Measurements from ENCODE around the gene CSNK1A1L.
"Not testable (repeated sequence)": the region's sequence is repeated elsewhere in the genome, so short reads cannot be mapped to it uniquely, and the experiment has no call there.

CSNK1A1L gene

GRCh38 chr13:37102896-37103295 lies 2.6 kb downstream of the CSNK1A1L start:
- no peak for DNase-seq

- DNase-seq = no peak
Observed at GRCh38 chr13:37101201-37101600, 4.3 kb downstream of the CSNK1A1L start.

- DNase-seq = no peak
Observed at GRCh38 chr13:37100731-37101130, 4.7 kb downstream of the CSNK1A1L start.

- DNase-seq = no peak
Observed at GRCh38 chr13:37097076-37097475, 8.4 kb downstream of the CSNK1A1L start.

- no peak for DNase-seq
Observed at GRCh38 chr13:37094840-37095239, 10.6 kb downstream of the CSNK1A1L start.

- no peak for DNase-seq
Observed at GRCh38 chr13:37094099-37094498, 11.4 kb downstream of the CSNK1A1L start.

- no peak for DNase-seq
Observed at GRCh38 chr13:37091835-37092234, 13.6 kb downstream of the CSNK1A1L start.

GRCh38 chr13:37090912-37091311 lies 14.6 kb downstream of the CSNK1A1L start:
- DNase-seq = no peak

- DNase-seq = no peak
Observed at GRCh38 chr13:37089495-37089894, 16.0 kb downstream of the CSNK1A1L start.

- no peak for DNase-seq
Observed at GRCh38 chr13:37087486-37087885, 18.0 kb downstream of the CSNK1A1L start.

- DNase-seq = no peak
Observed at GRCh38 chr13:37085606-37086005, 19.9 kb downstream of the CSNK1A1L start.

GRCh38 chr13:37076818-37077217 lies 28.6 kb downstream of the CSNK1A1L start:
- no peak for DNase-seq

GRCh38 chr13:37075164-37075563 lies 30.3 kb downstream of the CSNK1A1L start:
- DNase-seq = no peak

GRCh38 chr13:37074703-37075102 lies 30.8 kb downstream of the CSNK1A1L start:
- no peak for DNase-seq

- no peak for DNase-seq
Observed at GRCh38 chr13:37072024-37072423, 33.4 kb downstream of the CSNK1A1L start.

- no peak for DNase-seq
Observed at GRCh38 chr13:37070956-37071355, 34.5 kb downstream of the CSNK1A1L start.

- no peak for DNase-seq
Observed at GRCh38 chr13:37070145-37070695, 35.2 kb downstream of the CSNK1A1L start.

GRCh38 chr13:37069597-37070103 lies 35.8 kb downstream of the CSNK1A1L start:
- DNase-seq = no peak

- peak; percentile 2 for DNase-seq
Observed at GRCh38 chr13:37068962-37069361, 36.5 kb downstream of the CSNK1A1L start.

- DNase-seq = no peak
Observed at GRCh38 chr13:37067874-37068273, 37.6 kb downstream of the CSNK1A1L start.

- DNase-seq = no peak
Observed at GRCh38 chr13:37065890-37066526, 39.5 kb downstream of the CSNK1A1L start.

GRCh38 chr13:37059848-37060192 lies 45.6 kb downstream of the CSNK1A1L start:
- no peak for DNase-seq

GRCh38 chr13:37058910-37059847 lies 46.3 kb downstream of the CSNK1A1L start, which contains the start of gene SUPT20H:
Gene SUPT20H, minus strand, starts transcription at chr13:37059688. Its CDS starts 8,198 bp downstream, at chr13:37051490.
- DNase-seq = peak; percentile 16

- DNase-seq = not testable (repeated sequence)
Observed at GRCh38 chr13:37056228-37056627, 49.2 kb downstream of the CSNK1A1L start.

All from DMS 273 treated with DMSO at 0.1 percent for 48 hours (cell line).